Measurements from ENCODE around the gene MCC. TPM values are rescaled to one million over a fixed set of nuclear protein-coding genes. Genes with fewer than 3 reads are reported as not detected.

MCC gene
- total and polyA plus RNA-seq, 2 donors (not counting 1 experiment from before 2014, with no cell fraction given), result 0.09 to 0.32 TPM

DNA sequence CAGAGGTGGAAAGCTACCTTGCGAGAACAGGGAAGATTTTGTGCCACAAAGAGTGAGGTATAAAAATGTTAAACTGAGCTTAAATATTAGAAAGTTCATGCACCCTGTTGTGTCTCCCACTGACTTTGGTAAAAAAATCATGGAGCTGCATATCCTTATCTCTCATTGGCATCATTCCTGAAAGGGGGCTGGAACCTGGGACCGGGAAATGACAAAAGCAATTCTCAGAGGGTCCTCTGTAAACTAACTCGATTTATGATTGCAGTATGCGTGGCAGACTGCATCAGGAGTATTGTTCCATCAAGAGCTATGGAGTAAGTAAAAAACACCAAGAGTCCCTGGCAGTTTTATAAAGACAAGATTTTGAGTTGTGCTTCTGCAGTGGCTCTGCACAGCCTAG is 362.9 kb downstream of the MCC start:
- no peaks in the 10 kb centered on the region for H3K79me2 ChIP-seq (ENCODE audit: control insufficient read depth, insufficient read depth, low read length)
- H3K4me3 Mint-ChIP-seq, result no peak overlapping the region
- H2AFZ ChIP-seq (ENCODE audit: insufficient read depth, low read depth, low read length, poor library complexity, severe bottlenecking), result no peak overlapping the region
- ATAC-seq (ENCODE audit: low read depth) (no peak), DNase-seq (no peak)
- H3K4me1 ChIP-seq (ENCODE audit: control insufficient read depth in 2 of 2, insufficient read depth in 2 of 2, low read length in 2 of 2), result no peaks in the 10 kb centered on the region
- no peaks in the 10 kb centered on the region for H3K4me1 Mint-ChIP-seq
- H3K36me3 ChIP-seq (replicated peaks in 1 of 2; ENCODE audit: control extremely low read depth in 1 of 2, control insufficient read depth in 1 of 2, extremely low read depth in 1 of 2, insufficient read depth in 2 of 2, low read length in 1 of 2), result no peaks in the 10 kb centered on the region
- no peaks in the 10 kb centered on the region for H3K9me3 ChIP-seq (ENCODE audit: control extremely low read depth in 1 of 3, control insufficient read depth in 2 of 3, insufficient read depth in 1 of 3, low read length in 2 of 3)
- H3K9me3 Mint-ChIP-seq (ENCODE audit: insufficient read depth), result peaks cover 4% of the 10 kb centered on the region
- no peak overlapping the region for H3K27ac Mint-ChIP-seq
- H3K27me3 Mint-ChIP-seq, result peaks cover 18% of the 10 kb centered on the region
- no peak overlapping the region for H3K9ac ChIP-seq (ENCODE audit: low read length)
- no peak overlapping the region for H3K4me2 ChIP-seq (replicated peaks; ENCODE audit: low read depth, low read length, poor library complexity, severe bottlenecking)
- H3K27ac ChIP-seq (ENCODE audit: low read length in 2 of 2), result no peak overlapping the region
- no peak for TF ChIP-seq EZH2 (IDR thresholded peaks at IDR 0.05; ENCODE audit: borderline replicate concordance, insufficient read depth, low read depth, low read length, poor library complexity, severe bottlenecking)
- TF ChIP-seq, protein P1, sequence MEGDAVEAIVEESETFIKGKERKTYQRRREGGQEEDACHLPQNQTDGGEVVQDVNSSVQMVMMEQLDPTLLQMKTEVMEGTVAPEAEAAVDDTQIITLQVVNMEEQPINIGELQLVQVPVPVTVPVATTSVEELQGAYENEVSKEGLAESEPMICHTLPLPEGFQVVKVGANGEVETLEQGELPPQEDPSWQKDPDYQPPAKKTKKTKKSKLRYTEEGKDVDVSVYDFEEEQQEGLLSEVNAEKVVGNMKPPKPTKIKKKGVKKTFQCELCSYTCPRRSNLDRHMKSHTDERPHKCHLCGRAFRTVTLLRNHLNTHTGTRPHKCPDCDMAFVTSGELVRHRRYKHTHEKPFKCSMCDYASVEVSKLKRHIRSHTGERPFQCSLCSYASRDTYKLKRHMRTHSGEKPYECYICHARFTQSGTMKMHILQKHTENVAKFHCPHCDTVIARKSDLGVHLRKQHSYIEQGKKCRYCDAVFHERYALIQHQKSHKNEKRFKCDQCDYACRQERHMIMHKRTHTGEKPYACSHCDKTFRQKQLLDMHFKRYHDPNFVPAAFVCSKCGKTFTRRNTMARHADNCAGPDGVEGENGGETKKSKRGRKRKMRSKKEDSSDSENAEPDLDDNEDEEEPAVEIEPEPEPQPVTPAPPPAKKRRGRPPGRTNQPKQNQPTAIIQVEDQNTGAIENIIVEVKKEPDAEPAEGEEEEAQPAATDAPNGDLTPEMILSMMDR (IDR thresholded peaks at IDR 0.05), result no peak
- intact Hi-C loops (cut with micrococcal nuclease), result no loop called here
- H3K27me3 ChIP-seq (replicated peaks in 1 of 4; ENCODE audit: control extremely low read depth in 1 of 4, control insufficient read depth in 3 of 4, insufficient read depth in 4 of 4, low read length in 3 of 4), result peaks cover 0 to 3% (median 0%) of the 10 kb centered on the region in 4 experiments
- 87% methylated on average over 3 of the region's 4 CpGs for WGBS (ENCODE audit: insufficient coverage)
- POLR2A ChIA-PET, result no interaction called here
- no peaks in the 10 kb centered on the region for H4K20me1 ChIP-seq (ENCODE audit: control insufficient read depth, insufficient read depth, low read length, poor library complexity, severe bottlenecking)
- no peak overlapping the region for H3K4me3 ChIP-seq (ENCODE audit: control extremely low read depth in 1 of 5, extremely low read depth in 1 of 5, insufficient read depth in 1 of 5, low read depth in 2 of 5, low read length in 4 of 5)
- CTCF ChIA-PET, result no interaction called here

DNA sequence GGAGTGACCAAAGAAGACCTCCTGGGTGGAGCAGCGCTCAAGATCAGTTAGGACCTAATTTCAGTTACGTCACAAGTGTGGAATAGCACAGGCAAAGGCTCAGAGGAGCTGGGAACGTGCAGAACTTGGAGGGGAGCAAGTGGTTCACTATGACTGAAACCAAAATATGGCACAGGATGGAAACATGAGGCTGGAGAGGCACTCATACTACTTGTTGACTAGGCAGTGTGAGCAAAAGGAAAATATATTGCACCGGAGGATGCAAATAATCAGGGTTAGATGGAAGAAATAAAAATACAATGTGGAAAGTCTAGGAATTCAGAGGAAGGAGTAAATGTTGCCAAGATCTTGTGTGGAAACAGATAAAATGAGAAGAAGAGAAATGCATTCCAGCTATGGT is 363.3 kb downstream of the MCC start:
- CTCF ChIA-PET, result no interaction called here
- POLR2A ChIA-PET, result no interaction called here
- no peak for ATAC-seq (ENCODE audit: low read depth)
- peaks cover 0 to 3% (median 0%) of the 10 kb centered on the region in 4 experiments for H3K27me3 ChIP-seq (replicated peaks in 1 of 4; ENCODE audit: control extremely low read depth in 1 of 4, control insufficient read depth in 3 of 4, insufficient read depth in 4 of 4, low read length in 3 of 4)
- no peaks in the 10 kb centered on the region for H3K79me2 ChIP-seq (ENCODE audit: control insufficient read depth, insufficient read depth, low read length)
- intact Hi-C loops (cut with micrococcal nuclease), result no loop called here
- H3K9ac ChIP-seq (ENCODE audit: low read length), result no peak overlapping the region
- no peak overlapping the region for H3K27ac ChIP-seq (ENCODE audit: low read length in 2 of 2)
- Mint-ChIP-seq H3K27me3 (peaks cover 18% of the 10 kb centered on the region), H3K4me1 (no peaks in the 10 kb centered on the region), H3K4me3 (no peak overlapping the region), H3K9me3 (ENCODE audit: insufficient read depth) (peaks cover 4% of the 10 kb centered on the region), H3K27ac (no peak overlapping the region)
- H2AFZ ChIP-seq (ENCODE audit: insufficient read depth, low read depth, low read length, poor library complexity, severe bottlenecking), result no peak overlapping the region
- TF ChIP-seq EZH2 (IDR thresholded peaks at IDR 0.05; ENCODE audit: borderline replicate concordance, insufficient read depth, low read depth, low read length, poor library complexity, severe bottlenecking), result no peak
- TF ChIP-seq, protein P1 (IDR thresholded peaks at IDR 0.05), result no peak
- no peak for DNase-seq
- no peaks in the 10 kb centered on the region for H3K9me3 ChIP-seq (ENCODE audit: control extremely low read depth in 1 of 3, control insufficient read depth in 2 of 3, insufficient read depth in 1 of 3, low read length in 2 of 3)
- H3K4me3 ChIP-seq (ENCODE audit: control extremely low read depth in 1 of 5, extremely low read depth in 1 of 5, insufficient read depth in 1 of 5, low read depth in 2 of 5, low read length in 4 of 5), result no peak overlapping the region
- H3K4me1 ChIP-seq (ENCODE audit: control insufficient read depth in 2 of 2, insufficient read depth in 2 of 2, low read length in 2 of 2), result no peaks in the 10 kb centered on the region
- H3K4me2 ChIP-seq (replicated peaks; ENCODE audit: low read depth, low read length, poor library complexity, severe bottlenecking), result no peak overlapping the region
- H4K20me1 ChIP-seq (ENCODE audit: control insufficient read depth, insufficient read depth, low read length, poor library complexity, severe bottlenecking), result no peaks in the 10 kb centered on the region
- H3K36me3 ChIP-seq (replicated peaks in 1 of 2; ENCODE audit: control extremely low read depth in 1 of 2, control insufficient read depth in 1 of 2, extremely low read depth in 1 of 2, insufficient read depth in 2 of 2, low read length in 1 of 2), result no peaks in the 10 kb centered on the region
- WGBS (ENCODE audit: insufficient coverage), result 76% methylated on average over 4 of the region's 4 CpGs

Measured in B cell (primary cell).